HK-2 (cell line): Measurements from ENCODE around the gene RXFP1.

ENCODE experiments used
- DNase-seq: peaks from one replicate; pipeline ENCODE4 v3.0.0-alpha.2; 2018; ENCODE audit not compliant: unreplicated experiment

Gene RXFP1

DNA sequence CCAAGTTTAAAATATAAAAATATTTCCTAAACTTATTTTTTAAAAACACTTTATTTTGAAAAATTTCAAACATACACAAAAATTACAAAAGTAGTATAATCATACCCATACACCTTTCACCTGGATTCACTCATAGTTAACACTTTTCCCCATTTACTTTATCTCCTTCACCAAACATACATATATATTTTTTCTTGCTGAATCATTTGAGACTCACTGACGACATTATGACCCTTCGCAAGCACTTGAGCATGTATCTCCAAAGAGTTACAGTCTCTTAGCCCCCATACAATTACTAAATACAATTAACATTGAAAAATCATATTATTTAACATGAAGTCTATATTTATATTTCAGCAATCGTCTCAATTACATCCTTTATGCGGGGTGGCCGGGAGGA, 19.8 kb downstream of the RXFP1 start:
- DNase-seq: no peak

DNA sequence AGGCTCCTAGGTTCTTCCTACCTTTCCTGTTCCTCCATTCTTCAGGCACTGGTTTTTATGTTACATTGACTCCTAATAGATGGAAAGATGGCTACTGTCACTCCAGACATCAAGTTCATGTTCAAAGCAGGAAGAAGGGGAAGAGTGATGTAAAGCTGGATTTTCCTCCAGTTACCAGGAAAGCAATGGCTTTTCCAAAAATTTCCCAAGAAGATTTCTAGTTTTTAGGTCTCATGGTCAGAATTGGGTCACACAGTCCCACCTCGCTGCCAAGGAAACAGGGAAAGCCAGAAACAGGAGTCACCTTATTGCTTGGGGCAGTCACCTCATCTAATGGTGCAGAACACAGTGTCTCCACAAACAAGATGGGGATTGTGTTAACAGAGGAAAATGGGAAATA, 21.5 kb downstream of the RXFP1 start:
- DNase-seq: no peak

GRCh38 chr4:158544141-158544540, 22.5 kb downstream of the RXFP1 start:
- DNase-seq: no peak

DNA sequence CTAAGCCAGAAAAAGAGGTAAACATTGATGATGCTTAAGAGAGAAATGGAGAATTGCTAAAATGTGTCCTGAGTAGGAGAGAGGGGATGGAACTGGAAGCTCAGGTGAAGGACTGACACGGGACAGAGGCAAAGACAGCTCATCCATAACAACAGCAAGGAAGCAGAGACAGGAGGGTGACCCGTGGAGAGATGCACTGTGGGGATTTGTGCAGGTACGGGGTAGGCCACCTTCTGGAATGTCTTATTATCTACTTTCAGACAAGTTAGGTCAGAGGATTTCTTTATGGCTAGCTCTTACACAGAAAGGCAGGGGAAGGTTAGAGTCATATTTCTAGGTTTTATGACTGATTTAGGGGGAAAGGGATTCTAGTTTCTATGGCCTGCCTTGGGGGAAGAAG, 31.7 kb downstream of the RXFP1 start:
- no peak for DNase-seq

DNA sequence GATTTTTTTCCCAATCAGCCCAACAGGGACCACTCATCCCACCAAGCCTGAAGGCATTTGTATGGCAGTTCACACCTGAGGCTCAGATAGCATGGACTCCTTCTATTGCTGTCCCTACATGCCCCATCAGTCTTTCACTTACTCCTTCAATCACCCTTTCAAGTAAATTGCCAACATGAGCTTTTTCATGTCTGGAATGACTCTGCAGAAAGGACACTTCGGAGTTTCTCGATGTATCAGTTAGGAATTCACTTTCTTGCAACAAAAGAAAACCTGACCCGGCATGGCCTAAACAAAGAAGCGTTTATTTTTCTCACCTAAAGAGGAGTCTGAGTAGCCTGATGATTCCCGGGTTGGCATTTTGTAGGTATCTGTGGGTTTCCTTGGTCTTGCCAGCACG, 38.6 kb downstream of the RXFP1 start:
- DNase-seq: no peak

DNA sequence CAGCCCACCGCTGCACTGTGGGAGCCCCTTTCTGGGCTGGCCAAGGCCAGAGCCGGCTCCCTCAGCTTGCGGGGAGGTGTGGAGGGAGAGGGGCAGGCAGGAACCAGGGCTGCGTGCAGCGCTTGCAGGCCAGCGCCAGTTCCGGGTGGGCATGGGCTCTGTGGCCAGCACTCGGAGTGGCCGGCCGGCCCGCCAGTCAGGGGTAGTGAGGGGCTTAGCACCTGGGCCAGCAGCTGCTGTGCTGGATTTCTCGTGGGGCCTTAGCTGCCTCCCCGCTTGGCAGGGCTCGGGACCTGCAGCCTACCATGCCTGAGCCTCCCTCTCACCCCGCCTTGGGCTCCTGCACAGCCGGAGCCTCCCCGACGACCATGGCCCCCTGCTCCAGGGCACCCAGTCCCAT, 45.2 kb downstream of the RXFP1 start:
- no peak for DNase-seq

DNA sequence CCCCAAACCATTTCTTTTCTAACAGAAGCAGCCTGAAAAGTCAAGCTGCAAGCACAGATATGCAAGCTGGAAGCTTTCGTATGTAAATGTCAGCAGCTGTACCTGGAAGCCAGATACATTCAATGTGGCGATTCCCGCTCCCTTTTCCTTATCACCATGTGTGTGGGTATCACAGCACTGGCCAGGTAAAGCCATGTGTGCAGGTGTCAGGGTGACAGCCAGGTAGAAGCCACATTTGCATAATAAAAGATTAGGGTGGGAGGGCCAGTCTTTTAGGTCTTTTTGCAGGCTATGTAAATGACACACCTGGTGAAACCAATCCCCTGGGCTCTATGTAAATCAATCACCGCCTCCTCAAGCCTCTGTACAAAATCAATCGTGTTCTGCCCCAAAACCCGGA, 50.1 kb downstream of the RXFP1 start:
- no peak for DNase-seq

DNA sequence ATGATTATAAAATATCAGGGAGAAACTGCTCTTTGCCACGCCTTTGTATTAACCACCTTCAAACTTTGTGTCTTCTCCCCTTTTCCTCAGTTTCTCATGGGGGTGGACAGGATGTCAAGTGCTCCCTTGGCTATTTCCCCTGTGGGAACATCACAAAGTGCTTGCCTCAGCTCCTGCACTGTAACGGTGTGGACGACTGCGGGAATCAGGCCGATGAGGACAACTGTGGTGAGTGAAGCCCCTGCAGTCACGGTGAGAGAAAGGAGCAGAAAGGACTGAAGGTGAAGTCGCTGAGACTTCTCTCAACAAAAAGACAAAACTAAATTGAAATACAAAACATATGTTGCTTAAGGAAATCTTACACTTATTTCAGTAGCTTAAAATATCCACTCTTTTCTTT, 50.9 kb downstream of the RXFP1 start:
- DNase-seq: no peak

DNA sequence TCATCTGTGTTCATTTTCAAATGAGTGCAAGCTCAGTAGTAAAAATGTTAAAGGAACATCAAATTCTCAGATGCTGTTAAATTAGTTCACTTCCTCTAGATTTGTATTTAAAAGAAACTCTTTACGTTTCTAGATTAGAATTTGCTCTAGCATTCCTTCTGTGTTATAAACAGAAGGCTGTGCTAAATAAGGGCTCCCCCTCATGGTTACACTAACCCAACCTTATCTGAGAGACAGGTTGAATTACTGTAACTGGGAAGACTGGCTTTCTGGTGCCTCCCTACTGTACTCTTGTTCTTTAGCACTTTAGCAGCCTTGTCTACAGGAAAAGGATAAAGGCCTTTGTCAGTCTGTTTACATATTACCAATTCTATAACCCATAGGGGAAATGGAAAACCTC, 56.8 kb downstream of the RXFP1 start:
- no peak for DNase-seq

DNA sequence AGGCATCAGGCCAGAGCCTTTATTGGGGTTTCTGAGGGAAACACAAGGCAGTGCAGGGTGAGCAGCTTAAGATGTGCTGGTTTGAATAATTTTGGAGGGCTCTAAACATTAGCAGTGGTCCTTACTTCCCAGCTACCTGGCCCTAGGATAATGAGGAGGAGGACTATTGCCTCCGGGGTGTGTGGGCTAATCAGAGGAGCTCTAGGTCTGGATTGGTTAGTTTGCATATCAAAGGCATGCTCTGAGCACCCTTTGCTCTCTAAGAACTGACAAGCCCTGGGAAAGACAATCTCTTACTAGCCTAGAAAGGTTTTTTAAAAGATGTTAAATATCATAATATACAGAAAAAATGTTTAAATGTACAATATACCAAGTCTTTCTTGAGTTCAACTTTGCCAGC, 58.4 kb downstream of the RXFP1 start:
- DNase-seq: no peak

- DNase-seq: no peak
These were observed 59.5 kb downstream of the RXFP1 start for GRCh38 chr4:158581161-158581560.

DNA sequence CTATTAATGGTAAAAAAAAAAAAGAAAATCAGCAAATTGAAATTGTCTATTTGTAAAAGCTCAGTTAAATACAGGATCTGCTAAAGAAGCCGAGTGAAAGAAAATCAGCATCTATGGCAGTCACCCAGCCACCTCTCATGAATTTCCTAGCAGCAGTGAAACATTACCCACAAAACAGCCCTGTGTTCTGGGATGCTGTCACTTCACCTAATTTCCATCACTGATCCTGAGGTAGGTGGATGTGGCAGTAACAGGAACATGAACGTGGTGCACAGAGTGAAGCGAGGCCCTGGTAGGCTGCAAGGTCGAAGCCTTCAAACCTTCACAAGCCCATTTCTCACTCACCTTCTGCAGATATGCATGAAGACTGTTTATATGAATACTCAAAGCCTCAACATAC, 65.2 kb downstream of the RXFP1 start:
- DNase-seq: no peak

GRCh38 chr4:158588285-158588684, 66.6 kb downstream of the RXFP1 start:
- no peak for DNase-seq

DNA sequence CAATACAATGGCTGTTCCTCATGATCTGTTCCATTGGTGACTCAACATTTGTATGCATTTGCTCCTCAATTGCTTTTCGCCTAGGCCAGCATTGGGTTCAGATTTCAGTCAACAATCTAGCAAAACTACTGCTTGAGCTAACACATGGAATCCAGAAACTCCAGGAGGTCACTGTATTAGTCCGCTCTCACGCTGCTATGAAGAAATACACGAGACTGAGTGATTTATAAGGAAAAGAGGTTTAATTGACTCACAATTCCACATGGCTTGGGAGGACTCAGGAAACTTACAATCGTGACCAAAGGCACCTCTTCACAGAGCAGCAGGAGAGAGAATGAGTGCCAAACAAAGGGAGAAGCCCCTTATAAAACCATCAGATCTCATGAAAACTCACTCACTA, 67.1 kb downstream of the RXFP1 start:
- DNase-seq: no peak

- no peak for DNase-seq
These were observed 68.6 kb downstream of the RXFP1 start for GRCh38 chr4:158590306-158590705.

DNA sequence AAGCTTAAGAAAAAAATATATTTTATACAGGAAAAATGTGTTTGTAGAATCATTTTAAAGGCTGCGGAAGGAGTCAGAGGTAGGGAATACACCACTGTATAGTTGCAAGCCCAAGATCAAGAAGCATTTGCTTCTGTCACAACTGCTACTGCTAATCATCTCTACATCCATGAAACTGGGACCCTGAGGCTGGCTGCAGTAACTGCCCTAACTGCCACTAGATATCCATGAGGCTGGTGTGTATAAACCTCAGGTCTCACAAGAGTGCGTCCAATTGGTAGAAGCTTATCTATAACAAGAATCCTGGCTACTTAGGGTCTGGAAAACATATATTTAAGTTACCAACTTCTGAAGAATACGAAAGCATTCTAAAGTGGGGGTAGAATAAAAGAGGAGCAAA, 69.1 kb downstream of the RXFP1 start:
- DNase-seq: no peak

DNA sequence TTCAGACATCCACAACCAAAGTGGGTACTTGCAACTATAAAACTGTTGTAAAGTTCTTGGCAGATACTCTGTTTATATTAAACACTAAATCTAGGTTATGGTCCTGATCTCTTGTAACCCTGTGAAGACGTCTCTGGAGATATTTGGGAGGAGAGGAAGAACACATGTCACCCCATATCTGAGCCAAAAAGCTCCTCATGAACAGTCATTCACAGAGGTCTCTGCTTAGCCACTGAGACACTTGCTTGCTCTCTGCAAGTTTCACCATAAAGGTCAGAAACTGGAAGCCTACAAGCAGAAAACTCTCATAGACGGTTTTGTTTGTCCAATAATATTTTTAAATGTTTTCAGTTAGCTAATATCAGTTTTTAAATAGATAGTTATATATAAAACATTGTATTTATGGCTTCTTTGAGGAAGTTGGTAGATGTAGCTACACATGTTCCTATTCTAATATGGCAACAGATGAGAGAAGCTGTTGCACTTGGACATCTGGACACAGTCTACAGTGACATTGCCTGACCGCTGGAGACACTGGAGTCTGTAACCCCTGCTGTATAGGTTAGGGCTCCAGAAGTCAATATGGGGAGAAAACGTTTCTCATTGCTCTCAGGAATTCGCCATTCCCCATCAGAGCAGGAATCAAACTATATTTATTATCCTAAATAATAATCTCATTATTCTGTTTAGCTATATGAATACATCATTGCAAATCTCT, 76.4 kb downstream of the RXFP1 start:
- DNase-seq: no peak

GRCh38 chr4:158599150-158599549, 77.5 kb downstream of the RXFP1 start:
- DNase-seq: no peak

GRCh38 chr4:158599765-158600498, 78.2 kb downstream of the RXFP1 start:
- no peak for DNase-seq

DNA sequence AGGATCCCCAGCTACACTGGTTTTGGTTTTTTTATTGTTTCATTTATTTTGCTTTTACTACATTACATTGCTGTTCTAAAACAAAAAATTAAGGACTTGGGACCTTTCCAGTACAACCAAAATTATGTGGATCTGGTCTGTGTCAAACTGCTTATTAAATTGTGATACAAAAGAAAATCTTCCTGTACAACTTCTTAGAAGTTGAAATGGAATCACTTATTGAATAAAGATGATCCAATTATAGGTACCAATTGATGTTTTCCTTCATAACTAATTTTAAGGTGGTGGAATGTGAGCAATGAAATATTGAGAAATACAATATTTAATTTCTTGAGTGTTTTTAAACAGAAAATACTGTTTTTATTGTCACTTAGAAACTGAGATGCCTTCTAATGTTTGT, 82.7 kb downstream of the RXFP1 start:
- no peak for DNase-seq

GRCh38 chr4:158605393-158605792, 83.7 kb downstream of the RXFP1 start:
- no peak for DNase-seq

- no peak for DNase-seq
These were observed 85.3 kb downstream of the RXFP1 start for GRCh38 chr4:158606969-158607368.

GRCh38 chr4:158609116-158609515, 87.4 kb downstream of the RXFP1 start:
- DNase-seq: no peak

DNA sequence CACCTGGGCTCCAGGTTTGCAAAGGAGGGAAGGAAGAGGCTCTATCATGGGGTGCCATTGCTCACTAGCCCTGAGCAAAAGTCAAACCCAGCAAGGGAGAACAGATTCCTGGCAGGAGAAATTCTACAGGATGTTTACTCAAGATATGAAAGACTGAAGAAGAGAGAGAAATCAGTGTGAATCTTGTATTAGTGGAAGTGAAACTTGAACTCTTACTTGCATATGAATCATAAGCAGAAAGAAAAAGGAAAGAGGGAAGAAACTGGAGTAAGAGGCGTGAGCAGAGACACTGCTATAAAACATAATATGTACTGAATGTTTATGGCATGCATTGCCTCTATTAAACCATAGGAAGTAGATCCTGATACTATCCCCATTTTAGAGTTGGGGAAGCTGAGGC, 89.1 kb downstream of the RXFP1 start:
- DNase-seq: no peak
